Measurements from ENCODE around the gene RRP1.

RRP1 gene

GRCh38 chr21:43777953-43778352 is 11.4 kb upstream of the RRP1 start:
- DNase-seq, result no peak

- no peak for DNase-seq
Observed at GRCh38 chr21:43778469-43779335, 10.7 kb upstream of the RRP1 start.

GRCh38 chr21:43779660-43780059 is 9.7 kb upstream of the RRP1 start:
- no peak for DNase-seq

- no peak for DNase-seq
Observed at GRCh38 chr21:43781846-43782245, 7.5 kb upstream of the RRP1 start.

- DNase-seq, result no peak
Observed at GRCh38 chr21:43782431-43783097, 6.8 kb upstream of the RRP1 start.

- no peak for DNase-seq
Observed at GRCh38 chr21:43783098-43783700, 6.2 kb upstream of the RRP1 start.

GRCh38 chr21:43785134-43785533 is 4.2 kb upstream of the RRP1 start:
- DNase-seq, result no peak

- DNase-seq, result no peak
Observed at GRCh38 chr21:43786300-43786806, 3.0 kb upstream of the RRP1 start.

- no peak for DNase-seq
Observed at GRCh38 chr21:43786807-43787440, 2.5 kb upstream of the RRP1 start.

- DNase-seq, result no peak
Observed at GRCh38 chr21:43790010-43790524, 690 bp downstream of the RRP1 start.

- no peak for DNase-seq
Observed at GRCh38 chr21:43792406-43792805, 3.0 kb downstream of the RRP1 start.

- DNase-seq, result no peak
Observed at GRCh38 chr21:43793243-43793642, 3.9 kb downstream of the RRP1 start.

GRCh38 chr21:43794311-43794710 is 4.9 kb downstream of the RRP1 start:
- DNase-seq, result no peak

GRCh38 chr21:43794857-43795256 is 5.5 kb downstream of the RRP1 start:
- DNase-seq, result no peak

GRCh38 chr21:43797415-43797814 is 8.0 kb downstream of the RRP1 start:
- DNase-seq, result no peak

- DNase-seq, result no peak
Observed at GRCh38 chr21:43797925-43798715, 8.7 kb downstream of the RRP1 start.

GRCh38 chr21:43799301-43799840 is 10.0 kb downstream of the RRP1 start:
- no peak for DNase-seq

GRCh38 chr21:43800124-43800523 is 10.7 kb downstream of the RRP1 start:
- no peak for DNase-seq

GRCh38 chr21:43800566-43800965 is 11.2 kb downstream of the RRP1 start:
- DNase-seq, result no peak

GRCh38 chr21:43801006-43801783 is 11.8 kb downstream of the RRP1 start:
- DNase-seq, result no peak

- DNase-seq, result no peak
Observed at GRCh38 chr21:43802713-43803313, 13.4 kb downstream of the RRP1 start.
